Neural progenitor cell (in vitro differentiated cells): ENCODE measurements around the gene BEST2. TPM values are rescaled to one million over a fixed set of nuclear protein-coding genes. Genes with fewer than 3 reads are reported as not detected.
A peak's percentile ranks its signal among the peaks of the same experiment; 100 is the strongest.
"Not testable (repeated sequence)": the region's sequence is repeated elsewhere in the genome, so short reads cannot be mapped to it uniquely, and the experiment has no call there.

Source experiments
- DNase-seq: peaks from one replicate; pipeline ENCODE4 v3.0.0-alpha.2; 2016; ENCODE audit warnings: low spot score
- H2AFZ ChIP-seq: fragments of 200-600 bp; sonication (generic); replicated peaks from 2 replicates; pipeline ENCODE4 v1.6.1; 2016; ENCODE audit warnings: antibody characterized with exemption
- H3F3A ChIP-seq: fragments of 200-600 bp; sonication (generic); 2 replicates; pipeline ENCODE4 v1.6.1; 2016; ENCODE audit warnings: antibody characterized with exemption, low read depth
- H3K27ac ChIP-seq: fragments of 200-600 bp; sonication (generic); 2 replicates; pipeline ENCODE4 v1.5.1; 2016; ENCODE audit warnings: mild to moderate bottlenecking
- H3K27me3 ChIP-seq: fragments of 200-600 bp; sonication (generic); 2 replicates; pipeline ENCODE4 v1.6.1; 2016; ENCODE audit warnings: mild to moderate bottlenecking, moderate library complexity
- H3K36me3 ChIP-seq: fragments of 200-600 bp; sonication (generic); 2 replicates; pipeline ENCODE4 v1.5.1; 2016
- H3K4me1 ChIP-seq: fragments of 200-600 bp; sonication (generic); 2 replicates; pipeline ENCODE4 v1.6.1; 2016; ENCODE audit warnings: mixed run types
- H3K4me2 ChIP-seq: fragments of 200-600 bp; sonication (generic); 2 replicates; pipeline ENCODE4 v1.6.1; 2016
- H3K4me3 ChIP-seq: fragments of 200-600 bp; sonication (generic); 2 replicates; pipeline ENCODE4 v1.5.1; 2016
- H3K79me2 ChIP-seq: fragments of 200-600 bp; sonication (generic); 2 replicates; pipeline ENCODE4 v1.6.1; 2016; ENCODE audit warnings: low read depth
- H3K9ac ChIP-seq: fragments of 200-600 bp; sonication (generic); 2 replicates; pipeline ENCODE4 v1.6.1; 2016
- H3K9me3 ChIP-seq: fragments of 200-600 bp; sonication (generic); 2 replicates; pipeline ENCODE4 v1.5.1; 2016; ENCODE audit warnings: low read depth
- H4K20me1 ChIP-seq: fragments of 200-600 bp; sonication (generic); 2 replicates; pipeline ENCODE4 v1.6.1; 2016; ENCODE audit warnings: low read depth
- H3K27ac Mint-ChIP-seq: 3 replicates; pipeline ENCODE4 v1.8.0; 2021; ENCODE audit warnings: mixed read lengths
- H3K27me3 Mint-ChIP-seq: 2 replicates; pipeline ENCODE4 v1.8.0; 2022; ENCODE audit warnings: low read depth, mild to moderate bottlenecking, inconsistent platforms, moderate library complexity, mixed read lengths; ENCODE audit not compliant: insufficient read depth
- H3K36me3 Mint-ChIP-seq: 3 replicates; pipeline ENCODE4 v1.8.0; 2021; ENCODE audit warnings: mixed read lengths
- H3K4me1 Mint-ChIP-seq: 3 replicates; pipeline ENCODE4 v1.8.0; 2021; ENCODE audit warnings: mixed read lengths
- H3K4me3 Mint-ChIP-seq: 3 replicates; pipeline ENCODE4 v1.8.0; 2021; ENCODE audit warnings: mild to moderate bottlenecking, moderate library complexity, mixed read lengths
- H3K9me3 Mint-ChIP-seq: 3 replicates; pipeline ENCODE4 v1.8.0; 2020; ENCODE audit warnings: mixed read lengths
- CTCF ChIP-seq: fragments of 200-600 bp; sonication (generic); IDR thresholded peaks from 2 replicates; pipeline ENCODE4 v1.5.1; 2017; ENCODE audit warnings: antibody characterized with exemption, mild to moderate bottlenecking
- EZH2 ChIP-seq: fragments of 200-600 bp; sonication (generic); IDR thresholded peaks from 2 replicates; pipeline ENCODE4 v1.6.1; 2017; ENCODE audit warnings: antibody characterized with exemption, mild to moderate bottlenecking, moderate library complexity
- EZH2phosphoT487 ChIP-seq: fragments of 200-600 bp; sonication (generic); IDR thresholded peaks from 2 replicates; pipeline ENCODE4 v1.6.1; 2017; ENCODE audit warnings: antibody characterized with exemption
- total RNA-seq: library from RNA; depleted of rRNA; stranded (reverse); fragments of >200 nt; gene quantifications from 2 replicates; pipeline ENCODE4 v1.2.3, GENCODE V29; 2015; ENCODE audit warnings: low replicate concordance

Gene BEST2
- total RNA-seq, 1 donor from 2014 or later, result not detected

GRCh38 chr19:12712077-12712476 lies 39.5 kb upstream of the BEST2 start:
- not testable (repeated sequence) for H3K27ac Mint-ChIP-seq, H3K4me3 ChIP-seq, H3K36me3 ChIP-seq, H3K9me3 Mint-ChIP-seq, H3K4me1 Mint-ChIP-seq, H3K27me3 ChIP-seq, H3K27ac ChIP-seq, H3K9ac ChIP-seq, H3K4me3 Mint-ChIP-seq, H3K4me2 ChIP-seq, H2AFZ ChIP-seq, H3K4me1 ChIP-seq, H3K27me3 Mint-ChIP-seq, DNase-seq, H3K9me3 ChIP-seq, H4K20me1 ChIP-seq
- peak; percentile 44 for TF ChIP-seq CTCF
- peaks cover 36% of the 10 kb centered on the region for H3K36me3 Mint-ChIP-seq
- Histone ChIP-seq H3F3A (peaks cover 30% of the 10 kb centered on the region), H3K79me2 (peaks cover 15% of the 10 kb centered on the region)

- H3K4me2 ChIP-seq, H3K4me3 ChIP-seq, H3K4me1 Mint-ChIP-seq, H3K9ac ChIP-seq, H3K36me3 ChIP-seq, H3K27ac Mint-ChIP-seq, H3K27ac ChIP-seq, H2AFZ ChIP-seq, H3K9me3 ChIP-seq, H3K4me1 ChIP-seq, H3K27me3 ChIP-seq, H3K27me3 Mint-ChIP-seq, DNase-seq, H3K9me3 Mint-ChIP-seq, H3K4me3 Mint-ChIP-seq: not testable (repeated sequence)
- H4K20me1 ChIP-seq, result peaks cover 16% of the 10 kb centered on the region
- H3F3A ChIP-seq, result peaks cover 42% of the 10 kb centered on the region
- H3K79me2 ChIP-seq, result peaks cover 27% of the 10 kb centered on the region
- H3K36me3 Mint-ChIP-seq, result peaks cover 34% of the 10 kb centered on the region
Measured at GRCh38 chr19:12713304-12713703, 38.3 kb upstream of the BEST2 start.

GRCh38 chr19:12715102-12715501 lies 36.5 kb upstream of the BEST2 start:
- Histone ChIP-seq H4K20me1 (peaks cover 28% of the 10 kb centered on the region), H3K4me3 (no peak overlapping the region), H3K36me3 (peaks cover 3% of the 10 kb centered on the region), H3K4me2 (no peak overlapping the region), H3K79me2 (peaks cover 45% of the 10 kb centered on the region), H3K27ac (no peak overlapping the region), H3K9me3 (no peaks in the 10 kb centered on the region), H3K9ac (no peak overlapping the region), H3K4me1 (peaks cover under 1% of the 10 kb centered on the region), H3F3A (peaks cover 53% of the 10 kb centered on the region), H2AFZ (no peak overlapping the region), H3K27me3 (no peaks in the 10 kb centered on the region)
- H3K27ac Mint-ChIP-seq, result no peak overlapping the region
- no peak for TF ChIP-seq CTCF
- no peak for TF ChIP-seq EZH2phosphoT487
- TF ChIP-seq EZH2, result no peak
- no peaks in the 10 kb centered on the region for H3K9me3 Mint-ChIP-seq
- DNase-seq, result no peak
- no peaks in the 10 kb centered on the region for H3K4me1 Mint-ChIP-seq
- H3K27me3 Mint-ChIP-seq, result no peaks in the 10 kb centered on the region
- peaks cover 37% of the 10 kb centered on the region for H3K36me3 Mint-ChIP-seq
- no peak overlapping the region for H3K4me3 Mint-ChIP-seq

- no peaks in the 10 kb centered on the region for H3K27me3 ChIP-seq
- H3K79me2 ChIP-seq, result peaks cover 54% of the 10 kb centered on the region
- H3K4me1 ChIP-seq, result peaks cover 6% of the 10 kb centered on the region
- Mint-ChIP-seq H3K27ac (no peak overlapping the region), H3K4me1 (peaks cover 5% of the 10 kb centered on the region), H3K9me3 (no peaks in the 10 kb centered on the region), H3K36me3 (peaks cover 33% of the 10 kb centered on the region), H3K4me3 (no peak overlapping the region), H3K27me3 (no peaks in the 10 kb centered on the region)
- no peak overlapping the region for H3K4me2 ChIP-seq
- no peaks in the 10 kb centered on the region for H3K9me3 ChIP-seq
- peaks cover 3% of the 10 kb centered on the region for H3K36me3 ChIP-seq
- H3K4me3 ChIP-seq, result no peak overlapping the region
- TF ChIP-seq EZH2 (no peak), EZH2phosphoT487 (no peak), CTCF (no peak)
- peaks cover 36% of the 10 kb centered on the region for H4K20me1 ChIP-seq
- no peak overlapping the region for H3K9ac ChIP-seq
- no peak overlapping the region for H2AFZ ChIP-seq
- no peak overlapping the region for H3K27ac ChIP-seq
- no peak for DNase-seq
- peaks cover 53% of the 10 kb centered on the region for H3F3A ChIP-seq
Measured at GRCh38 chr19:12715929-12716328, 35.7 kb upstream of the BEST2 start.
